GM12865 (cell line): Measurements from ENCODE around the gene LHPP.

Experiments used
- DNase-seq: peaks from one replicate; pipeline ENCODE4 v3.0.0; 2010; ENCODE audit warnings: low read depth
- H3K4me3 ChIP-seq: 2 replicates; pipeline ENCODE4 v1.5.1; 2011; ENCODE audit warnings: mild to moderate bottlenecking, low read depth, low read length, control low read depth
- CTCF ChIP-seq: IDR thresholded peaks from 2 replicates; pipeline ENCODE4 v1.5.1; 2011; ENCODE audit warnings: low read length, control low read depth, low read depth, inconsistent platforms; ENCODE audit not compliant: insufficient read depth; ENCODE audit errors: missing control alignments

Gene LHPP

GRCh38 chr10:124636271-124636995 lies 174.8 kb downstream of the LHPP start:
- peak; percentile 3 for TF ChIP-seq CTCF
- DNase-seq: no peak
- H3K4me3 ChIP-seq: no peak overlapping the region

GRCh38 chr10:124637091-124637700 lies 175.6 kb downstream of the LHPP start:
- TF ChIP-seq CTCF: no peak
- H3K4me3 ChIP-seq: no peak overlapping the region
- DNase-seq: no peak

- TF ChIP-seq CTCF: no peak
Measured at GRCh38 chr10:124637746-124638145, 176.1 kb downstream of the LHPP start.

GRCh38 chr10:124639206-124639605 lies 177.6 kb downstream of the LHPP start:
- no peak overlapping the region for H3K4me3 ChIP-seq
- no peak for TF ChIP-seq CTCF
- DNase-seq: no peak

More at GRCh38 chr10:124637746-124638145, 176.1 kb downstream of the LHPP start:
- H3K4me3 ChIP-seq: no peak overlapping the region
- no peak for DNase-seq

- no peak for TF ChIP-seq CTCF
- no peak for DNase-seq
- no peak overlapping the region for H3K4me3 ChIP-seq
Measured at GRCh38 chr10:124639646-124640045, 178.0 kb downstream of the LHPP start.

- TF ChIP-seq CTCF: no peak
- DNase-seq: no peak
Measured at GRCh38 chr10:124640056-124640455, 178.4 kb downstream of the LHPP start.

More at GRCh38 chr10:124640056-124640455, 178.4 kb downstream of the LHPP start:
- H3K4me3 ChIP-seq: no peak overlapping the region
